ENCODE measurements around the gene CRYBG2.
"Not testable (repeated sequence)": the region's sequence is repeated elsewhere in the genome, so short reads cannot be mapped to it uniquely, and the experiment has no call there.

Gene CRYBG2

GRCh38 chr1:26317146-26317545 is 36.8 kb downstream of the CRYBG2 start:
- DNase-seq = no peak

- DNase-seq = no peak
These were observed 37.8 kb downstream of the CRYBG2 start for GRCh38 chr1:26315874-26316850.

- no peak for DNase-seq
These were observed 39.4 kb downstream of the CRYBG2 start for GRCh38 chr1:26314501-26314900.

- DNase-seq = not testable (repeated sequence)
These were observed 45.7 kb downstream of the CRYBG2 start for GRCh38 chr1:26307966-26308899.

GRCh38 chr1:26307363-26307781 is 46.6 kb downstream of the CRYBG2 start:
- no peak for DNase-seq

- peak; percentile 90 for DNase-seq
These were observed 47.4 kb downstream of the CRYBG2 start, which contains the start of gene UBXN11 for GRCh38 chr1:26306290-26307229. UBXN11 (minus strand) TSS chr1:26306636; CDS start chr1:26302883, 3,753 bp downstream.

GRCh38 chr1:26305667-26306289 is 48.2 kb downstream of the CRYBG2 start:
- DNase-seq = no peak

GRCh38 chr1:26302733-26303405 is 51.1 kb downstream of the CRYBG2 start:
- no peak for DNase-seq

GRCh38 chr1:26300578-26301275 is 53.2 kb downstream of the CRYBG2 start:
- DNase-seq = no peak

- no peak for DNase-seq
These were observed 56.2 kb downstream of the CRYBG2 start for GRCh38 chr1:26297791-26298124.

- no peak for DNase-seq
These were observed 56.7 kb downstream of the CRYBG2 start for GRCh38 chr1:26297057-26297790.

GRCh38 chr1:26296340-26297056 is 57.4 kb downstream of the CRYBG2 start:
- DNase-seq = no peak

- no peak for DNase-seq
These were observed 58.5 kb downstream of the CRYBG2 start for GRCh38 chr1:26295194-26296138.

- DNase-seq = no peak
These were observed 59.9 kb downstream of the CRYBG2 start for GRCh38 chr1:26293911-26294463.

- not testable (repeated sequence) for DNase-seq
These were observed 61.2 kb downstream of the CRYBG2 start for GRCh38 chr1:26292735-26293134.

- no peak for DNase-seq
These were observed 62.0 kb downstream of the CRYBG2 start for GRCh38 chr1:26291939-26292338.

GRCh38 chr1:26291433-26291832 is 62.5 kb downstream of the CRYBG2 start:
- no peak for DNase-seq

GRCh38 chr1:26290882-26291261 is 63.1 kb downstream of the CRYBG2 start:
- no peak for DNase-seq

All from activated CD4-positive, alpha-beta T cell treated with anti-CD3 and anti-CD28 coated beads for 4 hours (primary cell).